HK-2 (cell line): ENCODE data around the gene FAM53B.

Experiments used
- DNase-seq: peaks from one replicate; pipeline ENCODE4 v3.0.0-alpha.2; 2018; ENCODE audit not compliant: unreplicated experiment

FAM53B gene

GRCh38 chr10:124679401-124679800, 64.8 kb downstream of the FAM53B start:
- DNase-seq, result no peak

DNA sequence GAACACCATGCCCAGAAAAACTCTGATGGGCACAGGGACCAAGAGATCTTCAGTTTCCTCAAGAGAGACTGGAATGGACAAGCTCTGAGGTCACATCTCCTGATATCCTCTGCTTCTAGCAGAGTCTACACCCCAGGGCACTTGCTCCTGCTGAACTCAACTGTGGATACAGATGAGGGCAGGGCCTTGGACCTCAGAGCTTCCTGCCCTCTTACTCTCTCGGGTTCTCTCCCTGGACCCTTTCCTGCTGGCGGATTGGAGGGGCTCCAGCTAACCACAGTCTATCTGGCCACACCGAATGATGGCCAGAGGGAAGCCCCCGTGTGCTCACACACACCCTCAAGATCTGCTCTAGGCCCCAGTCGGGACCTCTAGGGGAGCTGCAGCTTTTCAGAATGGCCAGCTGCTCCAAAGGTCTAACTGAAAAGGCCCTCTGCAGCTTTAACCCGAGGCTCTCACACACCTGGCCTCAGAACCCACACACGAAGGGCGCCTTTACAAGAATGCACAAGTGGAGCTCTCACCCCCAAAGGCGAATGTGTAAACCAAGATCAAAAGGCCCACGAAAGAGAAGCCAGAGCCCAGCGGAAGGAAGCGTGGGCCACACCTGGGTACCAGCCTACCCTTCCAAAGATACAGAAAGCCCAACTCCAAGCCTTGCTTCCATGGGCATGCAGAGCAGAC, 65.5 kb downstream of the FAM53B start:
- DNase-seq, result no peak

DNA sequence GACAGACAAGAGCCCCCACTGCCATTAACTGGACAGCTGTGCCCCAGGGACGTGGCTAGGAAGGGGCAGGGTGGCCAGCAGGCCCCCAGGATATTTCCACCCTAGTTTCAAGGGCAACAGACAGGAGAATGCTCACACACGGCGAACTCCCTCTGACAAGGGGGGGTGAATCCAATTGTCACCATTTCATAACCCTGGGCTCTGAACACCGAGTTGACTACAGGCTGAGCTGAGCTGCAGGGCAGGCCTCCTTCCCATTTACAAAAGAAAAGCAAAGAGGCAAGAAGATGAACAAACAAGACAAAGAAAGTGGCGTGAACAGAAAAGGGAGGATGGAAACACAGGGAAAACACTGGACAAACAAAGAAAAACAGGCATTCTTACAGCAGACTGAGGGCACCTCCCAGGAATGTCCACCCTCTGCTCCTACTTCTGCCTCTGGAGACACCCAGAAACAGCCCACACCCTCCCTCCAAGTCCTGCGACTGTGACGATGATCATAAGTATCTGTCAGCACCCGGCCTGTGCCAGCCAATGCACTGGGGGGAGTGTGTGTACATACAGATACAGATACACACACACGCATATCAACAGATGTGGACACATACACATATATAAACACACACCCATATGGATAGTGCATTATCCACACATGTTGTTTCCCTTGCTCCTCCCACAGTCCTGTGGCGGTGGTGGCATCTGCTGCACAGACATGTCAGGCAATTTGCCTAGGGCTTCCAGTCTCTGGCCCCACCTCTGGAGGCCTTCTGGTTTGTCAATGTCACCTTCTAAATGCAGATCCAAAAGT, 66.2 kb downstream of the FAM53B start:
- DNase-seq, result no peak

DNA sequence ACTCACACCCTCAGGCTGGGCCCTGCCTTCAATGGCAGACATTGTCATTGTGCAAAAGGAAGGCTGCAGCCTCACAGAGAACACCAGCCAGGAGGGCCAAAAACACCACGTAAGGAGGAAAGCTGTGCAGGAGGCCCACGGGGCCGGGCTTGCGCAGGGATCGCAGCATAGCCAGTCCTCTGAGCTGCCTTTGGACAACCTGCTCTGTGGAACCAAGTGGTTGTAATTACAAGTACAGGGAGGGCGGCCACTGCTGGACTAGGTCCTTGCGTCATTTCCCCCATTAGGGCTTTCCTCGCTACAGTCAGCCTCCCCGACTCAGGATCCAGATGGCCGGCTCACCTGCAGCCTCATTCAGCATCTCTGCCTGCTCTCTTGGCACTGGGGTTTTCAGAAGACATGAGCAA, 66.9 kb downstream of the FAM53B start:
- DNase-seq, result no peak

- no peak for DNase-seq
Observed at GRCh38 chr10:124676416-124677062, 67.6 kb downstream of the FAM53B start.

DNA sequence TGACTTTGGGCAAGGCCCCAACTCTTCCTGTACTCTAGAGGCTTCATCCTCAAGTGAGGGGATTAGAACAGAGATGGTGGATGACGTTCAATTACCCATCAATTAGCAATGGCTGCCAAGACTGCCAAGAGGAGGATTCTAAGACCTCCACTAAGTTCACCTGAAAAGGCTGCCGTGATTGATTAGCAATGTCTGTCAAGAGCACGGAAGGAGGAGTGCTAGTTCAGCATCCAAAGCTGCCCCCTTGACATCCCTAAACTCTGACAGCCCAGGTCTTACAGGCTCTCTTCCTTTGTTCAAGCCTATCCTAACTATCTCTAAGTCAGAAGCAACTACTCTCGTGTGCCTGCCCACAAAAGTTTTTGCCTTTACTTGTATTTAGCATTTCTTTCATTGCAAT, 68.4 kb downstream of the FAM53B start:
- no peak for DNase-seq

DNA sequence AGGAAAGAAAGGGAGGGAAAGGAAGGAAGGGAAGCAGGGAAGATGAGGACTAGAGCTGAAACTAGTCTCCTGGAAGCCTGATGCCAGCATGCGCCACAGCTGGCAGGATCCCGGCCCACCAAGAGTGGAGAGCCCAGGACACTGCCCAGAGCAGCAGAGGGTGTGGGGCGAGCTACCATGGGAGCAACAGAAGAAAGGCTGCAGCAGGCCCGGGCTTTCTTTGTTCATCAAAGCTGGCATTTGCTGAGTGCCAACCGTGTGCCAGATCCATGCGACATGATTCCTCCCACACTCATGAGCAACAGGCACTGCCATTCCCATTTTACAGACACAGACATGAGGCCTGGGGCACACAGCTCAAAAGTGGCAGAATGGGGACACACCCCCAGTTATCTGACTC, 68.9 kb downstream of the FAM53B start:
- DNase-seq, result no peak

DNA sequence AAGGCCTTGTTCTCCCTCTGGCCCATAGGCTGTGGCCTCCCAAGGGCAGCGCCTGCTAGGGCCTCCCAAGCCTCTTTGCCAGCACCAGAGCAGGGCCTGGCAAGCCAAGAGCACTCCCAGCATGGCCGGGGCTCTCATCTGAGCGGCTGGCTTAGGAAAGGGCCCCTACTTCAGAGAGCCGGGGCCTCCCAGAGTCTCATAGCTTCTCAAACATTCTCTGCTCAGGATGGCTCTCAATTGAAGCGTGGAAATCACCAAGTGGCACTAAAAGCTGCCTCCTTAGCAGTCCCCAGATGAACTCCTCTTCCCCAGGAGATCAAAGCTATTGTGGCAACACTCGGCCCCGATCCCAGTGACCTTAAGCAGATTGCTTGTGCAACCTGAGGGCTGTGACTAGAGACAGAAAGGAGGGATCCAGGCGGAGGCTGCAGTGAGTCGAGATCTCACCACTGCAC, 69.4 kb downstream of the FAM53B start:
- no peak for DNase-seq

GRCh38 chr10:124672181-124672638, 72.0 kb downstream of the FAM53B start:
- no peak for DNase-seq

DNA sequence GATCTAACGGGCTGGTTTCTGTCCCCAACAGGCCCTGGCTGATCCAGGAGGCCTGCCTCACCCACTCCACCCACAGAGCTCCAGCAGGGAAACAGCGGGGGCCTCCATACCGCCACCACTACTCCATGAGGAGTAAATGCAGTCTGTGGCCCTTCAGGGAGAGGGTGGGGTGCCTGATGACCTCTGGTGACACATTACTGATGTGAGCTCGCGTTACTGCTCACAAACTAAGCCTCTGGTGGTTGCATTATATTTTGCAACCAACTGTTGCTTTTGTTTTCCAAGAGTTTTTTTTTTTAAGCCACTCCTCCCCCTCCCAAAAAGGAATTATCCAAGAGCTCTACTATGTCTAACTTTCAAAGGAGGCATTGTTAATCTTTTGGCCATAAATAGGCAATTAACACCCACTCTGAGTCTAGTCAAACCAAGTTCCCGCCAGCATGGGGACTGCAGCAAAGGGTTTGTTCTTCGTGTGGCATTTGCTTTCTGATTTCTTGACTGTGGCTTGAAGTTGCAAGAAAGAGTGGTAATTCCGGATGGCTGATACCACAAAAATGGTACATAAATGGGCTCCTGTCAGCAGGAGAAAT, 72.6 kb downstream of the FAM53B start:
- DNase-seq, result peak; percentile 22

- no peak for DNase-seq
Observed at GRCh38 chr10:124670849-124671248, 73.3 kb downstream of the FAM53B start.

- DNase-seq, result no peak
Observed at GRCh38 chr10:124669824-124670654, 74.1 kb downstream of the FAM53B start.

DNA sequence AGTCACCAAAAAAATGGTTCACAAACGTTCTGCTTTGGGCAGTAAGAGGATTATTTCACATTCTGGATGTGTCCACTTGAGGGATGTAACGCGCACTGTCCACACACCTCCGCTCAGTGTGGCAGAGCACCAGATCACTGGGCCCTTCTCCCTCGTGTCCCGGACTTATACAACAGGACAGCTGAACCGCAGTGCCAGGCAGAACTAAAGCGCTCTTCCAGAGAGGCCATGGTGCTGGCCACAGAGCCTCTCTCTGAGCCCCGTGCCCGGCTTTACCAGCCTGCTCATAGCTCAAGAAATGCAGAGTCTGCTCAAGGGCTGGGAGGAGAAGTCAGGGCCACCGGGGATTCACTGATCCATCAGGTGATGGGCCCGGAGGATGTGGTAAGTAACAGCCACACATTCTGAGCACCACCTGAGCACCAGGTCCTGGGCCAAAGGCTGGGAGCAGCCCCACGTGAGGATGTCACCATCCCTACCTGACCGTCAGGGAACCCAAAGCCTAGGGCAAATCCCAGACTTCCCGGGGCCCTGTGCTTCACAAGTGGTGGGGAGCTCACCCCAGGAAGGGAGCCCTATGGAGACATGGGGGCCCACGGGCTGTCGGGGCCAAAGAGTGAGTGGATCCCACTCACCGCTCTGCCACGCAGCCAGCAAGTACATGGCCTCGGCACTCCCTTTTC, 74.9 kb downstream of the FAM53B start:
- no peak for DNase-seq

GRCh38 chr10:124668517-124669051, 75.6 kb downstream of the FAM53B start:
- DNase-seq, result no peak

DNA sequence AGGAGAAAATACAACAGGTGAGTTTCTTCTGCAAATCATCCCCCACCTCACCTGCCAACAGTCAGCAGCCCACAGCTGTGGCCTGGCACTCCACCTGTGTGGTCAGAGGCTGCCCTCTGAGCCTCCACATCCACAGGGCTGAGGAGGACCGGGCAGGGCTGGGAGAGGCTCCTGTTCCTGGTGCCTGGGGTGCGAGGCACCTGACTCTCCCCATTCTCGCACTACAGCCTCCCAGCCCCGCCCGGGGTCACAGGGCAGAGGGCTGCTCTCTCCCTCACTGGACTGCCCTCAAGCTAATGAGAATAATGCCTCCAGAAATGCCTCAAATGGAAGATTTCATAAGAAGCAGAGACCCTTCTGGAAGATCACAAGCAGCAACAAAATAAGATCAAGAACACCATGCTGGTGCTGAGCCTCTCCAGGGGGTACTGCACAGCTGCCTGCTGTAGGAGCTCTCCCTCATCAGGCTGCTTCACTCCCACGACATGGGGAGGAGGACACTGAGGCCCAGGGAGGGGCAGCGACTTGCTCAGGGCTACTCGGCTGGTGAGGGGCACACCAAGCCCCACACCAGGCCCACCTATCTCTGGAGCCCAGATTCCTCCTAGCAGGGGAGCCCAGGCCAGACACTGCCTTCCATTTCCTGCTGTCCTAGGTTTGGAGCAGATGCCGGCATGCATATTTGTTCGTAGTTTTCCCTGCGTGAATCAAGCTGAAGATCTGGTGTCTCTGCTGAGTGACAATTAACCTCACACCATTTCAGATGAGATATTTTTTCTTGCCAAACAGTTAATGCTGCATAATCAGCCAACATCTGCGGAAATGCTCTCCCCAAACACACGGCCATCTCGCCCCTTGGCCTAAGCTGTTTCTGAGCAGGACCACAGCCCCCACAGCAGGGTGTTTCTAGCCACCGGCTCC, 76.5 kb downstream of the FAM53B start:
- no peak for DNase-seq

DNA sequence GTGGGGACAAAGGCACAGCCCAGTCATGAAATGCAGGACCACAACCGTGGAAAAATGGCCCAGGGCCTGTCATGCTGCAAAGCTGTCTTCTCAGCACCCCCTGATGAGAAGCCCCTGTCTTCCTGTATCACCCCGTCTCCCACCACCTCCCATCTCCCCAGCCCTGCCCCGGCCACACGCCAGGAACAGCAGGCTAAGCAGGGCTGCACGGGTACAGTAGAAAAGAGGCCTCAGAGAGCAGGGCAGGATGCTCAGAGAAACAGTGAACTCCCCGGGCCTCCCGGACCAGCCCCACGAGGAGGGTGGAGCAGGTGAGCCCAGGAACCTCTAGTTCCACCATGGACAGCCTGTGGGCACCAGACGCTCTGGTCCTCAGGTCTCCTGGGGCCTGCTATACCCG, 77.7 kb downstream of the FAM53B start:
- DNase-seq, result no peak

- DNase-seq, result no peak
Observed at GRCh38 chr10:124665980-124666379, 78.2 kb downstream of the FAM53B start.

DNA sequence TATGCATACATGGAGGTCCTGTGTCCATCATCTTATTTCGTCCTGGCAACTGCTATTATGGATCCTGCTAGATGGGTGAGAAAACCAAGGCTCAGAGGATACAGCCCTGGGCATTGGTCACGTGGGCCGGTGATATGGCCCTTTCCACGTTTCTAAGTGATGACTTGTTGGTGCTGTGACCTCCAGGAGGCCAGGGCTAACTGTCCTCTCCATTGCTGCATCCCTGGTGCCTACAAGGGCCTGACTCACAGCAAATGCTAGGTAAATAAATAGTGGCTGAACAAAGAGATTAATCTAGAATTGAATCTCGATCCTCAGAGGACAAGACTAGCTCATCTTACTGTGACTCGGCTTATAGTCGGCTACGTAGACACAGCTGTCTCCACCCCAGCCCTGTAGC, 78.6 kb downstream of the FAM53B start:
- no peak for DNase-seq

DNA sequence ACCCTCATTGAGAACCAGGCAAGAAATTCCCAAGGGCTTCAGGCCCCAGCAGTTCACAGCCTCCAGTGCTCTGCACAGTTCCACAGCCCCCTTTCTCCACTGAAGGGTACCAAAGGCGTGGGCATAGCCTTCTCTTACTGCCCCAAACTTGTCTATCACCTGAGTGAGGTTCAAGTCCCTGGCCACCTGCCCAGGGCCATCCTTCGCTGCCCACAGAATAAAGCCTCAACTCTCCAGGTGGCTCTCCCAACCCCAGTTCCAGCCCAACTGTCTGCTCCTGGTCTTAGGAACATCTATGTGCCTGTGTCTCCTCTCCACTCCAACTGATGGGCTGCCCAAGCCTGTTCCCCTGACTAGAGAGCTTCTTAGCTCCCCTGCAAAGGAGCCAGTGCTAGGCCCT, 79.1 kb downstream of the FAM53B start:
- no peak for DNase-seq
